ENCODE measurements around the gene SMCR8. TPM values are rescaled to one million over a fixed set of nuclear protein-coding genes. Genes with fewer than 3 reads are reported as not detected.
A peak's percentile ranks its signal among the peaks of the same experiment; 100 is the strongest.

SMCR8 gene
- total RNA-seq, 1 donor from 2014 or later: 9.5 TPM

DNA sequence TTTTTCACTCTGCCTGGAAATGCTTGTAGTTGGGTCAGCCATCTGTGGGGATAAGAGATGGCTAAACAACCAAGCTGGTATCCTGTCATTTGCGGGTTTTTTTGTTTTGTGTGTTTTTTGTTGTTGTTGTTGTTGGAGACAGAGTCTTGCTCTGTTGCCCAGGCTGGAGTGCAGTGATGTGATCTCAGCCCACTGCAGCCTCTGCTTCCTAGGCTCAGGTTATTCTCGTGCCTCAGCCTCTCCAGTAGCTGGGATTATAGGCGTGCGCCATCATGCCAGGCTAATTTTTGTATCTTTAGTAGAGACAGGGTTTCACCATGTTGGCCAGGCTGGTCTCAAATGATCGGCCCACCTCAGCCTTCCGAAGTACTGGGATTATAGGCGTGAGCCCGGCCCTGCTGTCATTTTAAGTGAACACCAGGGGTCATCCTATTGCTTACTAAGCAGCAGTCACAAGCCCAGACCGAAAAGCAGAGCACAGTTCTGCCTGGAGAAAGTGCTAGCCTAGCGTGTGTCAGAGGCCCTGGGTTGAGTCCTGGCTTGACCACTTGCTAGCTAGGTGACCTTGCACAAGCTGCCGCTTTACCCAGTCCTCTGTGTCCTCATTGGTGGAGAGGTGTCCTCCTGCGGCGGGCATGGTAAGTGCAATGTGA lies 4.6 kb downstream of the SMCR8 start:
- TF ChIP-seq, protein P1, sequence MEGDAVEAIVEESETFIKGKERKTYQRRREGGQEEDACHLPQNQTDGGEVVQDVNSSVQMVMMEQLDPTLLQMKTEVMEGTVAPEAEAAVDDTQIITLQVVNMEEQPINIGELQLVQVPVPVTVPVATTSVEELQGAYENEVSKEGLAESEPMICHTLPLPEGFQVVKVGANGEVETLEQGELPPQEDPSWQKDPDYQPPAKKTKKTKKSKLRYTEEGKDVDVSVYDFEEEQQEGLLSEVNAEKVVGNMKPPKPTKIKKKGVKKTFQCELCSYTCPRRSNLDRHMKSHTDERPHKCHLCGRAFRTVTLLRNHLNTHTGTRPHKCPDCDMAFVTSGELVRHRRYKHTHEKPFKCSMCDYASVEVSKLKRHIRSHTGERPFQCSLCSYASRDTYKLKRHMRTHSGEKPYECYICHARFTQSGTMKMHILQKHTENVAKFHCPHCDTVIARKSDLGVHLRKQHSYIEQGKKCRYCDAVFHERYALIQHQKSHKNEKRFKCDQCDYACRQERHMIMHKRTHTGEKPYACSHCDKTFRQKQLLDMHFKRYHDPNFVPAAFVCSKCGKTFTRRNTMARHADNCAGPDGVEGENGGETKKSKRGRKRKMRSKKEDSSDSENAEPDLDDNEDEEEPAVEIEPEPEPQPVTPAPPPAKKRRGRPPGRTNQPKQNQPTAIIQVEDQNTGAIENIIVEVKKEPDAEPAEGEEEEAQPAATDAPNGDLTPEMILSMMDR (conservative IDR thresholded peaks at IDR 0.05; ENCODE audit: low read depth, low read length): peak; percentile 60
- no peak for DNase-seq (ENCODE audit: low read depth)
- H3K4me3 ChIP-seq (ENCODE audit: low read depth, low read length): no peak overlapping the region

DNA sequence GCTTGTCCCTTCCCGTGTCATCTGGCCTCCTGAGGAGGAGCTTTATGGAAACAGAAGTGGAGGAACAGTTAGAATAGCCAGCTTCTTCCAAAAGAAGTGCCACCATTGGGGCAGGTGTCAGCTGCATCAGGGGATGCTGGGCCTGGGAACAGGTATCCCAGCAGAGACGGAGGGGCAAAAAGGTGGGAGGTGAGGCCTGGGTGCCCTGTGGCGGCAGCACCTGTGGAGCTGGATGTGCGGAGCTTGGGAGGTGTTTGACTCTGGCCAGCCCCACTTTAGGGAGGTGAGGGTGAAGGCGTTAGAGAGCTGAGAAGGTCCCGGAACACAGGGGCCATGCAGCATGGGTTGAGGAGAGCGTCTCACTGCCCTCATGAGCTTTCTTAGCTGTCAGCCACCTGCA lies 5.2 kb downstream of the SMCR8 start:
- H3K4me3 ChIP-seq (ENCODE audit: low read depth, low read length): no peak overlapping the region

DNA sequence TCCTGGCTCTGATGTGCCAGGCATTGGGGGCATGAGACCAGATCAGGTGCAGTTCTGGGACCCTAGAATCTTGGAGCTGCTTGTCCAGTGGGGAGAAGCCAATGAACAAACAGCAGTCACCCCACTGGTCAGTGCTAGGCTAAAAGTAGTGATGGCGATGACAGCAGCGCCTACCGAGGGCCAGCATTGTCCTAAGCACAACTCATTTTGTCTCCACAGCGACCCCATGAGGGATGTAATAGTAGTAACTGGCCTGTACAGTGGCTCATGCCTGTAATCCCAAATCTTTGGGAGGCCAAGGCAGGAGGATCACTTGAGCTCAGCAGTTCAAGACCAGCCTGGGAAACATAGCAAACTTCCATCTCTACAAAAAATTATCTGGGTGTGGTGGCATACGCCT lies 6.2 kb downstream of the SMCR8 start:
- no peak for DNase-seq (ENCODE audit: low read depth)

More for the DNA sequence above, 5.2 kb downstream of the SMCR8 start:
- TF ChIP-seq, protein P1 (conservative IDR thresholded peaks at IDR 0.05; ENCODE audit: low read depth, low read length): no peak
- no peak for DNase-seq (ENCODE audit: low read depth)

GRCh38 chr17:18322522-18322921 lies 7.4 kb downstream of the SMCR8 start:
- no peak for DNase-seq (ENCODE audit: low read depth)
- H3K4me3 ChIP-seq (ENCODE audit: low read depth, low read length): no peak overlapping the region
- TF ChIP-seq, protein P1 (conservative IDR thresholded peaks at IDR 0.05; ENCODE audit: low read depth, low read length): no peak

More for the DNA sequence above, 6.2 kb downstream of the SMCR8 start:
- H3K4me3 ChIP-seq (ENCODE audit: low read depth, low read length): no peak overlapping the region
- TF ChIP-seq, protein P1 (conservative IDR thresholded peaks at IDR 0.05; ENCODE audit: low read depth, low read length): peak; percentile 17

DNA sequence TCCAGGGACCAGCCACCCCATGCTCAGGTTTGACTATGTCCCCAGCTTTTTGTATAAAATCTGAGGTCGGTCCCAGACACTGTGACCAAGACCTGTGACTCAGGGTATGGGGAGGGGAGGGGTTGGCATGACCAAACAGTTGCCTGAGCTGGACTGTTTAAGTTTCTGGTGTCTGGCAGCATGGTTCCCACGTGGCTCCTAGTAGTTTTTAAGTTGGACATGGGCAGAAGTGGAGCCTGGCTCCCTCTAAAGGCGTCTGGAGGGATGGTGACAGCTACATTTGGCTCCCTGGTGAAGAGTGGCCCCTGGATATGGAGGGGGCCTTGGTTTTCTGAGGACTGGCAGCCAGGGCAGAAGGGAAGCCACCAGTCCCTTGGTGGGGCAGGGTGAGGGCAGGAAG lies 7.9 kb downstream of the SMCR8 start:
- TF ChIP-seq, protein P1 (conservative IDR thresholded peaks at IDR 0.05; ENCODE audit: low read depth, low read length): peak; percentile 37
- H3K4me3 ChIP-seq (ENCODE audit: low read depth, low read length): no peak overlapping the region
- DNase-seq (ENCODE audit: low read depth): no peak

DNA sequence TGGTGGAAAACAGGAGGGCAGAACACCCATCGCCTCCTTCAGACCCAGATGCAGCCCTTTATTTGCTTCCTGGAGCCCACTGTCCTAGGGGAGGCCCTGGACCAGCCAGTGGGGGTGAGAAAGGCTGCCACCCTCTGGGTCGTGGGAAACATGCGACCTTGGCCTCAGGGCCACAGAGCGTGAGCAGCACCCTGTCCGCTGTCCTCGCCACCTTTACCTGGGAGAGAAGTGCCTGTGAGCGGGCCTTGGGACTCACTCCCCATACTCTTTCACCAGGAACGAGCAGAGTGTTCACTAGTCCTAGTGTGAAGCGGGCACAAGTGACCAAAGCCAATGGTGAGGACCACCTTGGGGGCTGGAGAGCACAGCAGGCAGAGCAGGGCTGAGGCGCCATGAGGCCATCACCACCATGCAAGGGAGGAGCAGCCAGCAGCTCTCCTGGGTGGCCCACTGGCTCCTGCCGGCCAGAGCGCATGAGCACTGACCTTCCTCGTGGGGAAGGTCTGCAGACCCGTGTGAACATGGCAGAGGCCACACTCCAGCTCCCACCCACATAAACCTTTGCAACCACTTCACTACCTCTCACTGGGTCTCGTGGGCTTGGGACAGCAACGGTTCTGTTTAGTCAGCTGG lies 8.5 kb downstream of the SMCR8 start:
- TF ChIP-seq, protein P1 (conservative IDR thresholded peaks at IDR 0.05; ENCODE audit: low read depth, low read length): no peak
- no peak for DNase-seq (ENCODE audit: low read depth)
- H3K4me3 ChIP-seq (ENCODE audit: low read depth, low read length): no peak overlapping the region

Measured in epithelial cell of proximal tubule (primary cell).